SK-N-SH (cell line): Measurements from ENCODE around the gene CYSTM1. TPM values are rescaled to one million over a fixed set of nuclear protein-coding genes. Genes with fewer than 3 reads are reported as not detected.
A peak's percentile ranks its signal among the peaks of the same experiment; 100 is the strongest.

Experiments used
- CTCF ChIA-PET: fragments of 300-600, 350-600 bp; formaldehyde crosslinking; extraction: SDS; loops from one replicate; lab custom pipeline; 2021; lab: Yijun Ruan, JAX
- POLR2A ChIA-PET: fragments of 350-600 bp; sonication (Branson Sonifier 250); formaldehyde crosslinking; extraction: SDS; loops from one replicate; lab custom pipeline; 2020; ENCODE audit warnings: antibody characterized with exemption, inconsistent platforms; lab: Yijun Ruan, JAX
- DNase-seq: peaks from one replicate; pipeline ENCODE4 v3.0.0; 2012
- H2AFZ ChIP-seq: fragments of 200-600 bp; sonication (generic); 2 replicates; pipeline ENCODE4 v1.8.1; 2016; ENCODE audit warnings: antibody characterized with exemption, mild to moderate bottlenecking, low read depth
- H3F3A ChIP-seq: fragments of 200-600 bp; sonication (generic); replicated peaks from 2 replicates; pipeline ENCODE3; 2016; ENCODE audit warnings: antibody characterized with exemption, mild to moderate bottlenecking; ENCODE audit not compliant: insufficient read depth
- H3K27ac ChIP-seq, 2 experiments: fragments of 200-500 bp in 1 of 2; fragments of 200-600 bp in 1 of 2; sonication (Bioruptor generic) in 1 of 2; sonication (generic), shearing (Covaris generic) in 1 of 2; 2 replicates each; pipeline versions ENCODE4 v1.5.1 to v1.6.1; 2014 to 2016; ENCODE audit warnings: low read depth in 2 of 2, inconsistent platforms in 1 of 2, low read length in 1 of 2, mild to moderate bottlenecking in 1 of 2, mixed read lengths in 1 of 2
- H3K27me3 ChIP-seq: fragments of 200-600 bp; sonication (generic), shearing (Covaris generic); 2 replicates; pipeline ENCODE4 v1.6.1; 2016; ENCODE audit warnings: mixed run types; ENCODE audit not compliant: insufficient read depth
- H3K36me3 ChIP-seq, 2 experiments: fragments of 200-500 bp in 1 of 2; fragments of 200-600 bp in 1 of 2; sonication (Bioruptor generic) in 1 of 2; sonication (generic) in 1 of 2; replicated peaks in 1 of 2; 2 replicates each; pipeline versions ENCODE3 to v1.5.1; 2014 to 2016; ENCODE audit warnings: low read length in 1 of 2, mild to moderate bottlenecking in 1 of 2; ENCODE audit not compliant: insufficient read depth in 2 of 2, control insufficient read depth in 1 of 2
- H3K4me1 ChIP-seq, 2 experiments: fragments of 200-500 bp in 1 of 2; fragments of 200-600 bp in 1 of 2; sonication (Bioruptor generic) in 1 of 2; sonication (generic), shearing (Covaris generic) in 1 of 2; 2 replicates each; pipeline versions ENCODE4 v1.5.1 to v1.6.1; 2014 to 2016; ENCODE audit warnings: low read depth in 1 of 2, low read length in 1 of 2, mixed run types in 1 of 2; ENCODE audit not compliant: insufficient read depth in 2 of 2, control insufficient read depth in 1 of 2
- H3K4me2 ChIP-seq: fragments of 200-600 bp; sonication (generic), shearing (Covaris generic); 2 replicates; pipeline ENCODE4 v1.6.1; 2017; ENCODE audit warnings: mixed run types
- H3K4me3 ChIP-seq, 2 experiments: fragments of 200-500 bp in 1 of 2; fragments of 200-600 bp in 1 of 2; sonication (Bioruptor generic) in 1 of 2; sonication (generic), shearing (Covaris generic) in 1 of 2; 2 replicates each; pipeline versions ENCODE4 v1.5.1 to v1.8.1; 2014 to 2016; ENCODE audit warnings: low read depth in 2 of 2, inconsistent platforms in 1 of 2, low read length in 1 of 2, mild to moderate bottlenecking in 1 of 2, mixed read lengths in 1 of 2, moderate library complexity in 1 of 2
- H3K79me2 ChIP-seq: fragments of 200-600 bp; sonication (generic); 2 replicates; pipeline ENCODE4 v1.8.1; 2017; ENCODE audit warnings: mild to moderate bottlenecking; ENCODE audit not compliant: insufficient read depth
- H3K9ac ChIP-seq: fragments of 200-600 bp; sonication (generic); 2 replicates; pipeline ENCODE4 v1.6.1; 2017; ENCODE audit warnings: mixed run types
- H3K9me2 ChIP-seq: fragments of 200-600 bp; sonication (generic); 2 replicates; pipeline ENCODE4 v1.6.1; 2017; ENCODE audit warnings: mixed run types
- H3K9me3 ChIP-seq: fragments of 200-600 bp; sonication (generic); 2 replicates; pipeline ENCODE4 v1.6.1; 2017; ENCODE audit warnings: mixed run types, mild to moderate bottlenecking, moderate library complexity
- H4K20me1 ChIP-seq: fragments of 200-600 bp; sonication (generic); 2 replicates; pipeline ENCODE4 v1.6.1; 2017; ENCODE audit warnings: mild to moderate bottlenecking, mixed run types; ENCODE audit not compliant: insufficient read depth
- ELF1 ChIP-seq: IDR thresholded peaks from 2 replicates; pipeline ENCODE4 v1.4.0; 2012
- EP300 ChIP-seq, 2 experiments: IDR thresholded peaks; 2 replicates each; pipeline versions ENCODE4 v1.4.0 to v1.6.1; 2012; ENCODE audit warnings: borderline replicate concordance in 1 of 2, low read depth in 1 of 2, low read length in 1 of 2
- EZH2phosphoT487 ChIP-seq: fragments of 200-600 bp; sonication (generic); IDR thresholded peaks from 2 replicates; pipeline ENCODE4 v1.6.1; 2017; ENCODE audit warnings: low read depth, mixed run types, mild to moderate bottlenecking, antibody characterized with exemption, moderate library complexity, borderline replicate concordance
- FOSL2 ChIP-seq: IDR thresholded peaks from 2 replicates; pipeline ENCODE4 v1.4.0; 2012; ENCODE audit warnings: low read depth, mild to moderate bottlenecking, moderate library complexity, borderline replicate concordance
- GABPA ChIP-seq: IDR thresholded peaks from 2 replicates; pipeline ENCODE4 v1.4.0; 2012; ENCODE audit warnings: low read depth, mild to moderate bottlenecking
- GATA2 ChIP-seq: sonication (generic); formaldehyde crosslinking; IDR thresholded peaks from 2 replicates; pipeline ENCODE4 v1.5.0; 2020; ENCODE audit warnings: mild to moderate bottlenecking, missing genetic modification reagents
- IRF3 ChIP-seq: fragments of 150-350 bp; IDR thresholded peaks from 2 replicates; pipeline ENCODE4 v1.6.1; 2016; ENCODE audit warnings: mild to moderate bottlenecking, low read depth, low read length
- JUND ChIP-seq: IDR thresholded peaks from 2 replicates; pipeline ENCODE4 v1.4.0; 2012
- MEF2A ChIP-seq: IDR thresholded peaks from 2 replicates; pipeline ENCODE4 v1.4.0; 2012; ENCODE audit warnings: low read depth, borderline replicate concordance
- NFIC ChIP-seq: IDR thresholded peaks from 2 replicates; pipeline ENCODE4 v1.4.0; 2012; ENCODE audit warnings: borderline replicate concordance
- NRF1 ChIP-seq: IDR thresholded peaks from 2 replicates; pipeline ENCODE4 v1.6.1; 2012; ENCODE audit warnings: low read depth, mild to moderate bottlenecking, low read length
- POLR2AphosphoS5 ChIP-seq: IDR thresholded peaks from 2 replicates; pipeline ENCODE4 v1.6.1; 2012; ENCODE audit warnings: low read depth, low read length
- RAD21 ChIP-seq: IDR thresholded peaks from 2 replicates; pipeline ENCODE4 v1.6.1; 2012; ENCODE audit warnings: mild to moderate bottlenecking, low read length
- REST ChIP-seq: IDR thresholded peaks from 2 replicates; pipeline ENCODE4 v1.6.1; 2012; ENCODE audit warnings: mild to moderate bottlenecking, low read depth, low read length, moderate library complexity
- RXRA ChIP-seq: IDR thresholded peaks from 2 replicates; pipeline ENCODE4 v1.4.0; 2012; ENCODE audit warnings: low read depth, mild to moderate bottlenecking, borderline replicate concordance
- SIN3A ChIP-seq: IDR thresholded peaks from 2 replicates; pipeline ENCODE4 v1.6.1; 2012; ENCODE audit warnings: low read depth, mild to moderate bottlenecking, low read length, moderate library complexity, borderline replicate concordance
- SMC3 ChIP-seq: IDR thresholded peaks from 2 replicates; pipeline ENCODE4 v1.6.1; 2012; ENCODE audit warnings: low read depth, low read length, improper control_type of control experiment
- TAF1 ChIP-seq: IDR thresholded peaks from 2 replicates; pipeline ENCODE4 v1.6.1; 2012; ENCODE audit warnings: low read depth, mild to moderate bottlenecking, low read length, moderate library complexity, borderline replicate concordance
- TCF12 ChIP-seq: IDR thresholded peaks from 2 replicates; pipeline ENCODE4 v1.4.0; 2012
- TEAD4 ChIP-seq: IDR thresholded peaks from 2 replicates; pipeline ENCODE4 v1.4.0; 2012; ENCODE audit warnings: mild to moderate bottlenecking, borderline replicate concordance; ENCODE audit not compliant: insufficient read depth
- YY1 ChIP-seq: IDR thresholded peaks from 2 replicates; pipeline ENCODE4 v1.4.0; 2012; ENCODE audit warnings: low read depth, mild to moderate bottlenecking
- WGBS: methylation state at CpG from one replicate; pipeline ENCODE4 v1.1.6; 2017; ENCODE audit warnings: low lambda C conversion rate; 5-methylcytosine and 5-hydroxymethylcytosine counted together
- polyA plus RNA-seq, 3 experiments: library from polyadenylated mRNA; depleted of rRNA; stranded (reverse); fragments of >200 nt; gene quantifications; 2 replicates each; pipeline ENCODE4 v1.2.3, GENCODE V29; 2012
- TF ChIP-seq, protein P1 (sequence below): IDR thresholded peaks from 2 replicates; pipeline ENCODE4; 2012
- TF ChIP-seq, protein P2 (sequence below): IDR thresholded peaks from 2 replicates; pipeline ENCODE4 v1.4.0; 2012; ENCODE audit warnings: low read depth, borderline replicate concordance
- TF ChIP-seq, protein P3 (sequence below): IDR thresholded peaks from 2 replicates; pipeline ENCODE4 v1.4.0; 2012; ENCODE audit warnings: low read depth

The CYSTM1 gene
- polyA plus RNA-seq, 1 of the 3 experiments (the other 2 are of a cell fraction): 27.1 TPM

GRCh38 chr5:140246378-140247122 is 71.6 kb downstream of the CYSTM1 start:
- peak; percentile 37 for DNase-seq
- peak overlapping the region in 1 of 2 experiments; percentile 27; a peak in 1 of 4 replicates for H3K4me3 ChIP-seq
- POLR2A ChIA-PET: interaction anchor here (2.4 kb wide), 1 partner anchor 100 kb away, joined by 8 read pairs; the partner anchor contains the start of gene HBEGF
- H3K36me3 ChIP-seq: peaks cover 11 to 18% of the 10 kb centered on the region in 2 experiments
- CTCF ChIA-PET: interaction anchor here (0.8 to 10.2 kb wide), 6 partner anchors 10 to 473 kb away, joined by 3 to 418 read pairs (median 4); partner anchors contain the start of genes HBEGF and SLC4A9
- H3K9me2 ChIP-seq: no peaks in the 10 kb centered on the region
- peaks cover 53% of the 10 kb centered on the region for H3F3A ChIP-seq
- H3K4me1 ChIP-seq: peaks cover 34 to 38% of the 10 kb centered on the region in 2 experiments
- H3K79me2 ChIP-seq: peaks cover 42% of the 10 kb centered on the region; the same call in 1 of the 2 replicates
- no peaks in the 10 kb centered on the region for H4K20me1 ChIP-seq
- WGBS: 13% methylated on average over 8 of the region's 8 CpGs
- peak overlapping the region; percentile 68 for H3K4me2 ChIP-seq
- peak overlapping the region; percentile 62 to 94 for H3K27ac ChIP-seq
- peak overlapping the region; percentile 49; the same call in 1 of the 2 replicates for H3K9ac ChIP-seq
- H3K27me3 ChIP-seq: no peaks in the 10 kb centered on the region
- H3K9me3 ChIP-seq: no peaks in the 10 kb centered on the region
- H2AFZ ChIP-seq: no peak overlapping the region
- TF ChIP-seq YY1 (peak; percentile 19; the same call in 1 of the 2 replicates), GATA2 (no peak), SIN3A (peak; percentile 64; the same call in 1 of the 2 replicates), IRF3 (no peak), ELF1 (no peak), EP300 (IDR thresholded peaks at IDR 0.05; ENCODE audit: borderline replicate concordance in 1 of 2, low read depth in 1 of 2, low read length in 1 of 2) (peak in 1 of 2 experiments; percentile 26; a peak in 1 of 4 replicates), REST (peak; percentile 86), TAF1 (no peak), NFIC (peak; percentile 35; the same call in 1 of the 2 replicates), SMC3 (no peak; the same call in 1 of the 2 replicates), GABPA (no peak), RAD21 (peak; percentile 15; the same call in 1 of the 2 replicates), FOSL2 (peak; percentile 67; the same call in 1 of the 2 replicates), POLR2AphosphoS5 (no peak), JUND (peak; percentile 66; the same call in 1 of the 2 replicates), TCF12 (peak; percentile 80), MEF2A (no peak), NRF1 (no peak), TEAD4 (0 out of 2 replicates have a peak, but pooled peaks have one; percentile 16), RXRA (no peak), EZH2phosphoT487 (no peak)
- TF ChIP-seq, protein P1, sequence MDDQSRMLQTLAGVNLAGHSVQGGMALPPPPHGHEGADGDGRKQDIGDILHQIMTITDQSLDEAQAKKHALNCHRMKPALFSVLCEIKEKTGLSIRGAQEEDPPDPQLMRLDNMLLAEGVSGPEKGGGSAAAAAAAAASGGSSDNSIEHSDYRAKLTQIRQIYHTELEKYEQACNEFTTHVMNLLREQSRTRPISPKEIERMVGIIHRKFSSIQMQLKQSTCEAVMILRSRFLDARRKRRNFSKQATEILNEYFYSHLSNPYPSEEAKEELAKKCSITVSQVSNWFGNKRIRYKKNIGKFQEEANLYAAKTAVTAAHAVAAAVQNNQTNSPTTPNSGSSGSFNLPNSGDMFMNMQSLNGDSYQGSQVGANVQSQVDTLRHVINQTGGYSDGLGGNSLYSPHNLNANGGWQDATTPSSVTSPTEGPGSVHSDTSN: no peak
- TF ChIP-seq, protein P2, sequence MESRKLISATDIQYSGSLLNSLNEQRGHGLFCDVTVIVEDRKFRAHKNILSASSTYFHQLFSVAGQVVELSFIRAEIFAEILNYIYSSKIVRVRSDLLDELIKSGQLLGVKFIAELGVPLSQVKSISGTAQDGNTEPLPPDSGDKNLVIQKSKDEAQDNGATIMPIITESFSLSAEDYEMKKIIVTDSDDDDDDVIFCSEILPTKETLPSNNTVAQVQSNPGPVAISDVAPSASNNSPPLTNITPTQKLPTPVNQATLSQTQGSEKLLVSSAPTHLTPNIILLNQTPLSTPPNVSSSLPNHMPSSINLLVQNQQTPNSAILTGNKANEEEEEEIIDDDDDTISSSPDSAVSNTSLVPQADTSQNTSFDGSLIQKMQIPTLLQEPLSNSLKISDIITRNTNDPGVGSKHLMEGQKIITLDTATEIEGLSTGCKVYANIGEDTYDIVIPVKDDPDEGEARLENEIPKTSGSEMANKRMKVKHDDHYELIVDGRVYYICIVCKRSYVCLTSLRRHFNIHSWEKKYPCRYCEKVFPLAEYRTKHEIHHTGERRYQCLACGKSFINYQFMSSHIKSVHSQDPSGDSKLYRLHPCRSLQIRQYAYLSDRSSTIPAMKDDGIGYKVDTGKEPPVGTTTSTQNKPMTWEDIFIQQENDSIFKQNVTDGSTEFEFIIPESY: no peak
- TF ChIP-seq, protein P3, sequence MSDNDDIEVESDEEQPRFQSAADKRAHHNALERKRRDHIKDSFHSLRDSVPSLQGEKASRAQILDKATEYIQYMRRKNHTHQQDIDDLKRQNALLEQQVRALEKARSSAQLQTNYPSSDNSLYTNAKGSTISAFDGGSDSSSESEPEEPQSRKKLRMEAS: peak; percentile 71; the same call in 1 of the 2 replicates
